Naive thymus-derived CD4-positive, alpha-beta T cell (primary cell): ENCODE measurements around the gene C3orf18. TPM values are rescaled to one million over a fixed set of nuclear protein-coding genes. Genes with fewer than 3 reads are reported as not detected.

Experiments used
- ATAC-seq: fragments of 150-1000 bp; cut with Tn5 transposase; 2 replicates; pipeline ENCODE4 v1.10.0; 2021; ENCODE audit warnings: mild to moderate bottlenecking, moderate library complexity
- CTCF ChIA-PET: fragments of 350-600 bp; sonication (Branson Sonifier 250); formaldehyde crosslinking; loops from one replicate; lab custom pipeline; 2021; ENCODE audit warnings: antibody characterized with exemption; lab: Charles Lee
- POLR2A ChIA-PET: fragments of 350-600 bp; sonication (Branson Sonifier 250); formaldehyde crosslinking; loops from one replicate; lab custom pipeline; 2021; ENCODE audit warnings: antibody characterized with exemption, inconsistent platforms; lab: Charles Lee
- DNase-seq, 9 donors: peaks; one replicate each; pipeline versions ENCODE4 v3.0.0 to v3.0.0-alpha.2; 2020 to 2022; ENCODE audit warnings: mixed read lengths in 1 of 9
- H3K27ac ChIP-seq: one replicate; pipeline ENCODE4 v1.7.0; 2013; ENCODE audit warnings: mild to moderate bottlenecking, low read depth, low read length, moderate library complexity
- H3K27me3 ChIP-seq, 2 donors: one replicate each; pipeline ENCODE4 v1.7.0; 2013; ENCODE audit warnings: low read length in 2 of 2, mild to moderate bottlenecking in 2 of 2, moderate library complexity in 2 of 2; ENCODE audit not compliant: control insufficient read depth in 2 of 2, insufficient read depth in 2 of 2
- H3K36me3 ChIP-seq, 3 experiments: 1 replicate in 2 of 3; 2 replicates in 1 of 3; pipeline ENCODE4 v1.7.0; 2013; ENCODE audit warnings: low read length in 3 of 3, mild to moderate bottlenecking in 3 of 3, moderate library complexity in 1 of 3; ENCODE audit not compliant: insufficient read depth in 3 of 3, control insufficient read depth in 2 of 3
- H3K4me1 ChIP-seq, 2 donors: one replicate each; pipeline ENCODE4 v1.7.0; 2013; ENCODE audit warnings: low read length in 2 of 2, mild to moderate bottlenecking in 2 of 2, moderate library complexity in 1 of 2; ENCODE audit not compliant: control insufficient read depth in 2 of 2, insufficient read depth in 2 of 2
- H3K4me3 ChIP-seq: 2 replicates; pipeline ENCODE4 v1.7.0; 2013; ENCODE audit warnings: mild to moderate bottlenecking, low read length
- H3K9me3 ChIP-seq, 3 experiments: 1 replicate in 2 of 3; 2 replicates in 1 of 3; pipeline ENCODE4 v1.7.0; 2013; ENCODE audit warnings: low read length in 3 of 3; ENCODE audit not compliant: control insufficient read depth in 2 of 3
- H3K27ac Mint-ChIP-seq, 9 donors: one replicate each; pipeline ENCODE4 v1.8.0; 2020 to 2022; ENCODE audit warnings: mixed read lengths in 9 of 9, mild to moderate bottlenecking in 8 of 9, moderate library complexity in 5 of 9, inconsistent platforms in 2 of 9
- H3K27me3 Mint-ChIP-seq, 5 donors: one replicate each; pipeline ENCODE4 v1.8.0; 2021 to 2022; ENCODE audit warnings: mixed read lengths in 5 of 5, mild to moderate bottlenecking in 1 of 5
- H3K36me3 Mint-ChIP-seq, 5 donors: one replicate each; pipeline ENCODE4 v1.8.0; 2020 to 2022; ENCODE audit warnings: mixed read lengths in 5 of 5, mild to moderate bottlenecking in 3 of 5, inconsistent platforms in 1 of 5
- H3K4me1 Mint-ChIP-seq, 7 donors: one replicate each; pipeline ENCODE4 v1.8.0; 2020 to 2022; ENCODE audit warnings: mixed read lengths in 7 of 7, mild to moderate bottlenecking in 3 of 7, inconsistent platforms in 1 of 7
- H3K4me3 Mint-ChIP-seq, 10 donors: one replicate each; pipeline ENCODE4 v1.8.0; 2020 to 2022; ENCODE audit warnings: mild to moderate bottlenecking in 10 of 10, mixed read lengths in 10 of 10, moderate library complexity in 6 of 10, inconsistent platforms in 2 of 10
- H3K9me3 Mint-ChIP-seq, 11 donors: one replicate each; pipeline ENCODE4 v1.8.0; 2020 to 2022; ENCODE audit warnings: mixed read lengths in 11 of 11, mild to moderate bottlenecking in 4 of 11, inconsistent platforms in 1 of 11, moderate library complexity in 1 of 11
- intact Hi-C, 2 donors: fragments of 100-400 bp; cut with micrococcal nuclease; formaldehyde crosslinking; loops; one replicate each; pipeline ENCODE4 v1.15.1; 2023
- polyA plus RNA-seq, 2 donors: library from polyadenylated mRNA; unstranded; fragments of 300-500 nt; fragmentation: Illumina TruSeq; gene quantifications; one replicate each; pipeline ENCODE4 v1.2.3, GENCODE V29; 2021
- total RNA-seq, 6 experiments: library from RNA in 5 of 6; stranded (reverse) in 5 of 6; gene quantifications; 1 replicate in 5 of 6; 2 replicates in 1 of 6; pipeline ENCODE4 v1.2.3 and lab custom pipeline; 2021 to 2026

C3orf18 gene
- total and polyA plus RNA-seq, 7 experiments from 2014 or later: 11.1 to 67.5 (median 16.4) TPM

- CTCF ChIA-PET: interaction anchor here (0.8 to 13.9 kb wide), 7 partner anchors 9 to 1643 kb away, joined by 3 to 578 read pairs (median 7); partner anchors contain the start of genes C3orf18 and HEMK1
- DNase-seq (peak in 1 of 9 donors; percentile 33), ATAC-seq (no peak)
- Histone ChIP-seq H3K36me3 (peaks cover 9 to 53% (median 22%) of the 10 kb centered on the region in 3 experiments), H3K4me3 (peak overlapping the region; percentile 93), H3K27ac (peak overlapping the region; percentile 93), H3K4me1 (peaks cover 59 to 62% of the 10 kb centered on the region in 2 donors), H3K27me3 (no peaks in the 10 kb centered on the region), H3K9me3 (no peaks in the 10 kb centered on the region)
- peaks cover 0 to 2% (median 0%) of the 10 kb centered on the region in 5 donors for H3K27me3 Mint-ChIP-seq
- peaks cover 0 to 2% (median 0%) of the 10 kb centered on the region in 11 donors for H3K9me3 Mint-ChIP-seq
- H3K36me3 Mint-ChIP-seq: peaks cover 28 to 83% (median 32%) of the 10 kb centered on the region in 5 donors
- peak overlapping the region; percentile 53 to 96 (median 93) for H3K27ac Mint-ChIP-seq
- intact Hi-C loops: loop anchor here (2.0 to 10.0 kb wide), 6 partner anchors 108 to 1544 kb away; partner anchors contain the start of genes CACNA2D2 (in 1 of the 2), DUSP7 (in 1 of the 2), GNAI2 (in 1 of the 2) and HYAL3 (in 1 of the 2)
- POLR2A ChIA-PET: interaction anchor here (0.6 to 25.1 kb wide), 7 partner anchors 10 to 1060 kb away, joined by 3 to 730 read pairs (median 4); partner anchors contain the start of genes C3orf18, DCAF1 and HEMK1
- H3K4me1 Mint-ChIP-seq: peaks cover 50 to 82% (median 65%) of the 10 kb centered on the region in 7 donors
- H3K4me3 Mint-ChIP-seq: peak overlapping the region; percentile 83 to 98 (median 92)
Measured at GRCh38 chr3:50610181-50610971, 42.8 kb upstream of the C3orf18 start.

- Mint-ChIP-seq H3K27ac (peak overlapping the region; percentile 53 to 96 (median 93)), H3K4me3 (peak overlapping the region; percentile 83 to 98 (median 92)), H3K4me1 (peaks cover 51 to 88% (median 72%) of the 10 kb centered on the region in 7 donors), H3K27me3 (peaks cover 0 to 2% (median 0%) of the 10 kb centered on the region in 5 donors), H3K9me3 (peaks cover 0 to 2% (median 0%) of the 10 kb centered on the region in 11 donors), H3K36me3 (peaks cover 31 to 87% (median 34%) of the 10 kb centered on the region in 5 donors)
- Histone ChIP-seq H3K27me3 (no peaks in the 10 kb centered on the region), H3K4me3 (peak overlapping the region; percentile 93), H3K4me1 (peaks cover 65% of the 10 kb centered on the region in 2 donors), H3K36me3 (peaks cover 12 to 58% (median 25%) of the 10 kb centered on the region in 3 experiments), H3K27ac (peak overlapping the region; percentile 93), H3K9me3 (no peaks in the 10 kb centered on the region)
- intact Hi-C loops: loop anchor here (2.0 to 10.0 kb wide), 6 partner anchors 107 to 1545 kb away; partner anchors contain the start of genes CACNA2D2 (in 1 of the 2), DUSP7 (in 1 of the 2), GNAI2 (in 1 of the 2) and HYAL3 (in 1 of the 2)
- ChIA-PET CTCF (interaction anchor here (0.8 to 13.9 kb wide), 8 partner anchors 8 to 1644 kb away, joined by 3 to 578 read pairs (median 6); partner anchors contain the start of genes C3orf18 and HEMK1), POLR2A (interaction anchor here (0.9 to 25.1 kb wide), 5 partner anchors 10 to 1061 kb away, joined by 4 to 730 read pairs (median 101); partner anchors contain the start of genes C3orf18, DCAF1 and HEMK1)
- no peak for ATAC-seq
- no peak for DNase-seq
Measured at GRCh38 chr3:50609763-50610085, 42.2 kb upstream of the C3orf18 start.

- Mint-ChIP-seq H3K27me3 (peaks cover 0 to 2% (median 0%) of the 10 kb centered on the region in 5 donors), H3K4me3 (peak overlapping the region; percentile 83 to 98 (median 92)), H3K27ac (peak overlapping the region; percentile 53 to 96 (median 93)), H3K36me3 (peaks cover 31 to 90% (median 34%) of the 10 kb centered on the region in 5 donors), H3K4me1 (peaks cover 51 to 92% (median 73%) of the 10 kb centered on the region in 7 donors), H3K9me3 (no peaks in the 10 kb centered on the region)
- no peak for DNase-seq
- POLR2A ChIA-PET: interaction anchor here (0.9 to 25.1 kb wide), 7 partner anchors 9 to 1061 kb away, joined by 3 to 730 read pairs (median 4); partner anchors contain the start of genes C3orf18, DCAF1, HEMK1 and MANF
- H3K4me1 ChIP-seq: peaks cover 65 to 70% of the 10 kb centered on the region in 2 donors
- ATAC-seq: no peak
- H3K9me3 ChIP-seq: no peaks in the 10 kb centered on the region
- intact Hi-C loops: no loop called here
- H3K4me3 ChIP-seq: peak overlapping the region; percentile 93
- no peaks in the 10 kb centered on the region for H3K27me3 ChIP-seq
- peak overlapping the region; percentile 93 for H3K27ac ChIP-seq
- peaks cover 17 to 63% (median 25%) of the 10 kb centered on the region in 3 experiments for H3K36me3 ChIP-seq
- CTCF ChIA-PET: interaction anchor here (0.9 to 13.9 kb wide), 7 partner anchors 8 to 1644 kb away, joined by 3 to 578 read pairs (median 7); partner anchors contain the start of genes C3orf18 and HEMK1
Measured at GRCh38 chr3:50609071-50609762, 41.7 kb upstream of the C3orf18 start.

GRCh38 chr3:50608278-50608677, 40.7 kb upstream of the C3orf18 start:
- Histone ChIP-seq H3K27ac (peak overlapping the region; percentile 93), H3K4me3 (peak overlapping the region; percentile 93), H3K36me3 (peaks cover 18 to 71% (median 25%) of the 10 kb centered on the region in 3 experiments), H3K27me3 (no peaks in the 10 kb centered on the region), H3K9me3 (no peaks in the 10 kb centered on the region), H3K4me1 (peaks cover 65 to 70% of the 10 kb centered on the region in 2 donors)
- intact Hi-C loops: no loop called here
- H3K36me3 Mint-ChIP-seq: peaks cover 31 to 91% (median 36%) of the 10 kb centered on the region in 5 donors
- ChIA-PET POLR2A (interaction anchor here (1.1 to 25.1 kb wide), 4 partner anchors 8 to 776 kb away, joined by 3 to 730 read pairs (median 256); partner anchors contain the start of genes C3orf18, HEMK1 and MANF), CTCF (interaction anchor here (1.1 to 13.9 kb wide), 6 partner anchors 8 to 45 kb away, joined by 3 to 578 read pairs (median 4); partner anchors contain the start of genes C3orf18, HEMK1 and MAPKAPK3)
- ATAC-seq: no peak
- no peak for DNase-seq
- peaks cover 0 to 2% (median 0%) of the 10 kb centered on the region in 5 donors for H3K27me3 Mint-ChIP-seq
- no peaks in the 10 kb centered on the region for H3K9me3 Mint-ChIP-seq
- H3K4me1 Mint-ChIP-seq: peaks cover 52 to 92% (median 73%) of the 10 kb centered on the region in 7 donors
- peak overlapping the region; percentile 83 to 98 (median 92) for H3K4me3 Mint-ChIP-seq
- peak overlapping the region; percentile 45 to 96 (median 93) for H3K27ac Mint-ChIP-seq

- H3K27me3 Mint-ChIP-seq: peaks cover 0 to 2% (median 0%) of the 10 kb centered on the region in 5 donors
- H3K4me1 ChIP-seq: peaks cover 65 to 70% of the 10 kb centered on the region in 2 donors
- intact Hi-C loops: no loop called here
- no peaks in the 10 kb centered on the region for H3K9me3 ChIP-seq
- peak overlapping the region; percentile 93 for H3K27ac ChIP-seq
- POLR2A ChIA-PET: interaction anchor here (7.6 to 25.1 kb wide), 3 partner anchors 8 to 34 kb away, joined by 101 to 730 read pairs (median 410); partner anchors contain the start of genes C3orf18 and HEMK1
- H3K9me3 Mint-ChIP-seq: no peaks in the 10 kb centered on the region
- peaks cover 59 to 92% (median 76%) of the 10 kb centered on the region in 7 donors for H3K4me1 Mint-ChIP-seq
- peak overlapping the region; percentile 83 to 98 (median 92) for H3K4me3 Mint-ChIP-seq
- DNase-seq (no peak), ATAC-seq (no peak)
- H3K36me3 ChIP-seq: peaks cover 18 to 75% (median 25%) of the 10 kb centered on the region in 3 experiments
- no peaks in the 10 kb centered on the region for H3K27me3 ChIP-seq
- H3K4me3 ChIP-seq: peak overlapping the region; percentile 93
- peak overlapping the region; percentile 45 to 96 (median 94) for H3K27ac Mint-ChIP-seq
- H3K36me3 Mint-ChIP-seq: peaks cover 31 to 85% (median 36%) of the 10 kb centered on the region in 5 donors
- CTCF ChIA-PET: interaction anchor here (1.1 to 13.9 kb wide), 6 partner anchors 7 to 46 kb away, joined by 3 to 578 read pairs (median 11); partner anchors contain the start of genes C3orf18, HEMK1 and MAPKAPK3
Measured at GRCh38 chr3:50607271-50608091, 39.9 kb upstream of the C3orf18 start.
